Mesendoderm (in vitro differentiated cells): ENCODE results near the gene ACOT9.

Experiments used
- DNase-seq: peaks from one replicate; pipeline ENCODE4 v3.0.0; 2013
- H2AK5ac ChIP-seq: 2 replicates; pipeline ENCODE4 v1.6.1; 2013; ENCODE audit warnings: low read length, inconsistent platforms
- H2BK120ac ChIP-seq: 2 replicates; pipeline ENCODE4 v1.6.1; 2013; ENCODE audit warnings: low read depth, mild to moderate bottlenecking, low read length, moderate library complexity, mixed read lengths
- H2BK15ac ChIP-seq: replicated peaks from 2 replicates; pipeline ENCODE4 v1.6.1; 2013; ENCODE audit warnings: low read depth, mild to moderate bottlenecking, moderate library complexity
- H2BK5ac ChIP-seq: 2 replicates; pipeline ENCODE4 v1.6.1; 2013; ENCODE audit warnings: low read length, inconsistent platforms
- H3K18ac ChIP-seq: 2 replicates; pipeline ENCODE4 v1.6.1; 2013; ENCODE audit warnings: mild to moderate bottlenecking, low read length, mixed read lengths
- H3K23ac ChIP-seq: one replicate; pipeline ENCODE4 v1.6.1; 2013; ENCODE audit warnings: low read length
- H3K27ac ChIP-seq: 2 replicates; pipeline ENCODE4 v1.5.1; 2013; ENCODE audit warnings: low read depth, mild to moderate bottlenecking, inconsistent platforms, low read length, moderate library complexity
- H3K27me3 ChIP-seq: 2 replicates; pipeline ENCODE4 v1.6.1; 2013; ENCODE audit warnings: low read length, control low read depth, mild to moderate bottlenecking, inconsistent platforms; ENCODE audit not compliant: insufficient read depth, poor library complexity
- H3K36me3 ChIP-seq: 2 replicates; pipeline ENCODE4 v1.6.1; 2013; ENCODE audit warnings: low read length, inconsistent platforms; ENCODE audit not compliant: control insufficient read depth, insufficient read depth
- H3K4ac ChIP-seq: one replicate; pipeline ENCODE4 v1.6.1; 2013; ENCODE audit warnings: low read depth, mild to moderate bottlenecking, low read length, moderate library complexity
- H3K4me1 ChIP-seq: 2 replicates; pipeline ENCODE4 v1.6.1; 2013; ENCODE audit warnings: low read depth, low read length, inconsistent platforms; ENCODE audit not compliant: control insufficient read depth
- H3K4me2 ChIP-seq: 2 replicates; pipeline ENCODE4 v1.6.1; 2013; ENCODE audit warnings: low read length
- H3K4me3 ChIP-seq: 2 replicates; pipeline ENCODE4 v1.5.1; 2013; ENCODE audit warnings: mild to moderate bottlenecking, low read length
- H3K56ac ChIP-seq: one replicate; pipeline ENCODE4 v1.6.1; 2013; ENCODE audit warnings: low read length
- H3K79me1 ChIP-seq: 2 replicates; pipeline ENCODE4 v1.6.1; 2013; ENCODE audit warnings: low read length, inconsistent platforms
- H3K79me2 ChIP-seq: 2 replicates; pipeline ENCODE4 v1.6.1; 2013; ENCODE audit warnings: mild to moderate bottlenecking, low read length; ENCODE audit not compliant: control insufficient read depth, insufficient read depth
- H3K9ac ChIP-seq: 2 replicates; pipeline ENCODE4 v1.6.1; 2013; ENCODE audit warnings: low read length, inconsistent platforms
- H4K5ac ChIP-seq: one replicate; pipeline ENCODE4 v1.6.1; 2013; ENCODE audit warnings: low read length
- H4K8ac ChIP-seq: one replicate; pipeline ENCODE4 v1.6.1; 2013; ENCODE audit warnings: low read depth, mild to moderate bottlenecking, control low read depth, low read length, moderate library complexity
- WGBS: extraction: QIAGEN DNeasy Blood & Tissue Kit; methylation state at CpG from one replicate; pipeline ENCODE4 v1.1.7; 2013; ENCODE audit warnings: low lambda C conversion rate, missing lambda C conversion rate; ENCODE audit not compliant: insufficient coverage; ENCODE audit errors: extremely low coverage; 5-methylcytosine and 5-hydroxymethylcytosine counted together

ACOT9 gene

DNA sequence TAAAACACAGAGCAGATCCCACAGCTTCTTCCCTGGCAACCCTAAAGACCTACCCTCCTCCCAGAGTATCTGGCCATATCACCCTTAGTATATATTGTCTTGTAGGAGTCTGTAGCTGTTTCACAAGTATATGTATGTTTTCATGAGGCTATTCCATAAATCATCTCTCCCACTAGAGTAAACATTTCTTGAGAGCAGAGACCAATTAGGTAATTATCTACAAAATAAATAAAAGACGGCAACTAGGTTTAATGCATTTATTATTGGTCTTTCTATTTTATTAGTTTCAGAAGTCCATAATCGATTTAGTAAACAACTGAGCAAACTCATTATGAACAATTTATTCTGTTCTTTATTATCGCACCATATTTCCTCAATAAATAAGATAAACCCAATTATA, 7.0 kb downstream of the ACOT9 start:
- H2BK15ac ChIP-seq = no peak overlapping the region
- H2BK120ac ChIP-seq = no peak overlapping the region
- H2BK5ac ChIP-seq = no peak overlapping the region
- H2AK5ac ChIP-seq = no peak overlapping the region
- peaks cover 13% of the 10 kb centered on the region for H3K79me2 ChIP-seq
- H3K79me1 ChIP-seq = no peaks in the 10 kb centered on the region
- H3K4me1 ChIP-seq = no peaks in the 10 kb centered on the region
- no peaks in the 10 kb centered on the region for H3K27me3 ChIP-seq
- no peak for DNase-seq
- no peak overlapping the region for H4K8ac ChIP-seq
- no peak overlapping the region for H3K27ac ChIP-seq
- WGBS = 100% methylated on average over 1 of the region's 3 CpGs
- no peak overlapping the region for H3K18ac ChIP-seq
- no peak overlapping the region for H3K4me3 ChIP-seq
- no peak overlapping the region for H3K56ac ChIP-seq
- H4K5ac ChIP-seq = no peak overlapping the region
- no peaks in the 10 kb centered on the region for H3K36me3 ChIP-seq
- H3K23ac ChIP-seq = no peak overlapping the region
- no peak overlapping the region for H3K4ac ChIP-seq
- H3K9ac ChIP-seq = no peak overlapping the region
- no peak overlapping the region for H3K4me2 ChIP-seq

DNA sequence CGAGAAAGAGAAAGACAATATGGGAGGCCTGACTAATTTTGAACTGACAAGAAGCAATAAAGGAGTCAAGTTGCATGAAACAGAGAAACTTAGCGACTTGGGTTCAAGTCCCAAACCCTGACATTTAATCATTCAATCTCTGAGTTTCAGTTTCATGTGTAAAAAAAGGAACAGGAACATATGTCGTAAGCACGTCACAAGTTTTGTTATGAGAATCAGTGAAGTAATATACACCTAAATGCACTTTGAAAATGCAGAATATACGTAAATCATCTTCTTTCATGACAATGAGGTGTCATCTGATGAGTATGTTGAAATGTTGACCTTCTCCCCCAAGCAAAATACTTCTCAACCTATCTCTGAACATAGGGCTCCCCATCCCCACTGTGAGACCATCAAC, 10.4 kb downstream of the ACOT9 start:
- Histone ChIP-seq H3K79me1 (no peaks in the 10 kb centered on the region), H3K4me2 (no peak overlapping the region), H2BK5ac (no peak overlapping the region), H4K8ac (no peak overlapping the region), H2BK120ac (no peak overlapping the region), H3K27ac (no peak overlapping the region), H3K4ac (no peak overlapping the region), H3K36me3 (no peaks in the 10 kb centered on the region), H3K4me3 (no peak overlapping the region), H3K27me3 (no peaks in the 10 kb centered on the region), H3K56ac (no peak overlapping the region), H3K9ac (no peak overlapping the region), H3K79me2 (no peaks in the 10 kb centered on the region), H2AK5ac (no peak overlapping the region), H3K4me1 (no peaks in the 10 kb centered on the region), H2BK15ac (no peak overlapping the region), H4K5ac (no peak overlapping the region), H3K23ac (no peak overlapping the region), H3K18ac (no peak overlapping the region)
- DNase-seq = no peak
- WGBS = no CpG with 5 or more reads among the region's 5 CpGs

DNA sequence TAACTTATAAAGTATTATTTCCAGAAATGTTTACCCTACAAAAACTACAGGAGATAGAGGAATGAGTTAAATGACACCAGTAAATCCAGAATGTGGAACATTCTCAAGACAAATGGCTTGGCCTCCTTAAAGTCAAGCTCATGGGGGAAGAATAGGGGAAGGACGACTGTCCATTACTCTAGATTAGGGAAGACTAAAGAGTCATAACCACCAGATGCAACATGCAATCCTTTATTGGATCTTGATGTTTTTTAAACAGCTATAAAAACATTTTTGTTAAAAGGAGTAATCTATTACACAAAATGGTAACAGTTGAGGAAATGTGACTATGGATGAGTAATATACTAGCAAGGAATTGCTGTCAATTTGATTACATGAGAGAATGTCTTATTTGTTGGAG, 11.1 kb downstream of the ACOT9 start:
- Histone ChIP-seq H3K4me2 (no peak overlapping the region), H3K27me3 (no peaks in the 10 kb centered on the region), H4K8ac (no peak overlapping the region), H3K9ac (no peak overlapping the region), H4K5ac (no peak overlapping the region), H3K4me1 (no peaks in the 10 kb centered on the region), H3K4ac (no peak overlapping the region), H2BK5ac (no peak overlapping the region), H3K27ac (no peak overlapping the region), H3K79me2 (no peaks in the 10 kb centered on the region), H3K23ac (no peak overlapping the region), H2AK5ac (no peak overlapping the region), H2BK15ac (no peak overlapping the region), H3K56ac (no peak overlapping the region), H3K79me1 (no peaks in the 10 kb centered on the region), H3K18ac (no peak overlapping the region), H3K36me3 (no peaks in the 10 kb centered on the region), H2BK120ac (no peak overlapping the region), H3K4me3 (no peak overlapping the region)
- WGBS = no CpG with 5 or more reads among the region's 1 CpG
- DNase-seq = no peak

DNA sequence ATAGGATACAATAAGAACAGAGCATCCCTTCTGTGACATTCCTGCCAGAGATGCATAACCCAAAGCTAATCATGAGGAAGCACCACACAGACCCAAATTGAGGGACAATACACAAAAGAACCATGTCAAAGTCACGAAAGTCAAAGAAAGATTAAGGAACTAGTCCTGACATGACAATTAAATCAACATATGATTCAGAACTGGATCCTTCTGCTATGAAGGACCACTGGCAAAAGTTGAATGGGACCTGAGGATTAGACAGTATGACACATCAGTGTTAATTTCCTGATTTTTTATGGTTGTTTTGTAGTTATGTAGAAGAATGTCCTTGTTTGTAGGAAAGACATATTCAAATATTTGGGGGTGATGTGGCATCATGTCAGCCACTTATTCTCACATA, 13.9 kb downstream of the ACOT9 start:
- Histone ChIP-seq H2BK5ac (no peak overlapping the region), H3K4ac (no peak overlapping the region), H2BK15ac (no peak overlapping the region), H2BK120ac (no peak overlapping the region), H3K27ac (no peak overlapping the region), H2AK5ac (no peak overlapping the region), H3K56ac (no peak overlapping the region), H4K5ac (no peak overlapping the region), H3K36me3 (no peaks in the 10 kb centered on the region), H3K27me3 (no peaks in the 10 kb centered on the region), H3K4me1 (no peaks in the 10 kb centered on the region), H3K79me2 (no peaks in the 10 kb centered on the region), H3K23ac (no peak overlapping the region), H3K4me2 (no peak overlapping the region), H3K79me1 (no peaks in the 10 kb centered on the region), H4K8ac (no peak overlapping the region), H3K4me3 (no peak overlapping the region), H3K18ac (no peak overlapping the region), H3K9ac (no peak overlapping the region)
- no CpG with 5 or more reads among the region's 1 CpG for WGBS
- DNase-seq = no peak

- H2BK15ac ChIP-seq = no peak overlapping the region
- no peak overlapping the region for H3K56ac ChIP-seq
- no peaks in the 10 kb centered on the region for H3K79me1 ChIP-seq
- no peak overlapping the region for H2AK5ac ChIP-seq
- H4K8ac ChIP-seq = no peak overlapping the region
- H3K4ac ChIP-seq = no peak overlapping the region
- H3K4me2 ChIP-seq = no peak overlapping the region
- no peak overlapping the region for H3K23ac ChIP-seq
- H3K9ac ChIP-seq = no peak overlapping the region
- no peak overlapping the region for H4K5ac ChIP-seq
- H3K27me3 ChIP-seq = no peaks in the 10 kb centered on the region
- H3K79me2 ChIP-seq = no peaks in the 10 kb centered on the region
- H3K4me3 ChIP-seq = no peak overlapping the region
- no peaks in the 10 kb centered on the region for H3K4me1 ChIP-seq
- H3K27ac ChIP-seq = no peak overlapping the region
- H2BK5ac ChIP-seq = no peak overlapping the region
- WGBS = no CpG with 5 or more reads among the region's 3 CpGs
- no peak for DNase-seq
- H3K18ac ChIP-seq = no peak overlapping the region
- H3K36me3 ChIP-seq = no peaks in the 10 kb centered on the region
- H2BK120ac ChIP-seq = no peak overlapping the region
Measured at GRCh38 chrX:23727206-23727605, 15.9 kb downstream of the ACOT9 start.

GRCh38 chrX:23726191-23726590, 16.9 kb downstream of the ACOT9 start:
- Histone ChIP-seq H2AK5ac (no peak overlapping the region), H2BK15ac (no peak overlapping the region), H3K4me2 (no peak overlapping the region), H2BK120ac (no peak overlapping the region), H3K27ac (no peak overlapping the region), H4K8ac (no peak overlapping the region), H4K5ac (no peak overlapping the region), H2BK5ac (no peak overlapping the region), H3K79me1 (no peaks in the 10 kb centered on the region), H3K9ac (no peak overlapping the region), H3K4ac (no peak overlapping the region), H3K56ac (no peak overlapping the region), H3K36me3 (no peaks in the 10 kb centered on the region), H3K79me2 (no peaks in the 10 kb centered on the region), H3K4me1 (no peaks in the 10 kb centered on the region), H3K27me3 (no peaks in the 10 kb centered on the region), H3K4me3 (no peak overlapping the region), H3K18ac (no peak overlapping the region), H3K23ac (no peak overlapping the region)
- DNase-seq = no peak
- no CpG with 5 or more reads among the region's 6 CpGs for WGBS
